Activated CD4-positive, alpha-beta T cell treated with anti-CD3 and anti-CD28 coated beads for 4 hours (primary cell): ENCODE results near the gene MAP6D1.

ENCODE experiments used
- DNase-seq, 2 donors: peaks; one replicate each; pipeline ENCODE4 v3.0.0-alpha.2; 2020

The MAP6D1 gene

GRCh38 chr3:183825456-183826161 is at the start of gene MAP6D1:
MAP6D1 (minus strand) TSS chr3:183825577; CDS start chr3:183825547, 30 bp downstream.
- peak; percentile 36 to 38 for DNase-seq

DNA sequence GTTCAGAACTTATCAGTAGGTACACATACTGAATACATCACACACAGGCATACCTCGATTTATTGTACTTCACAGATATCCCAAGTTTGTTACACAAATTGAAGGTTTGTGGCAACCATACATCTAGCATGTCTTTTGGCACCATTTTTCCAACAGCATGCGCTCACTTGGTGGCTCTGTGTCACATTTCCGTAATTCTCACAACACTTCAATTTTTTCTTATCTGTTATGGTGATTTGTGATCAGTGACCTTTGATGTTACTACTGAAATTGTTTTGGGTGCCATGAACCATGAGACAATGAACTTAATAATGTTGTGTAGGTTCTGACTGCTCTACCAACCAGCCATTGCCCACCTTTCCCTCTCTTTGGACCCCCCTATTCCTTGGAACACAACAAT is 48.5 kb upstream of the MAP6D1 start:
- no peak for DNase-seq

GRCh38 chr3:183871541-183871940 is 46.2 kb upstream of the MAP6D1 start:
- DNase-seq = no peak

- DNase-seq = no peak
Measured at GRCh38 chr3:183870563-183870962, 45.2 kb upstream of the MAP6D1 start.

- no peak for DNase-seq
Measured at GRCh38 chr3:183868796-183869195, 43.4 kb upstream of the MAP6D1 start.

- no peak for DNase-seq
Measured at GRCh38 chr3:183862610-183863009, 37.2 kb upstream of the MAP6D1 start.

DNA sequence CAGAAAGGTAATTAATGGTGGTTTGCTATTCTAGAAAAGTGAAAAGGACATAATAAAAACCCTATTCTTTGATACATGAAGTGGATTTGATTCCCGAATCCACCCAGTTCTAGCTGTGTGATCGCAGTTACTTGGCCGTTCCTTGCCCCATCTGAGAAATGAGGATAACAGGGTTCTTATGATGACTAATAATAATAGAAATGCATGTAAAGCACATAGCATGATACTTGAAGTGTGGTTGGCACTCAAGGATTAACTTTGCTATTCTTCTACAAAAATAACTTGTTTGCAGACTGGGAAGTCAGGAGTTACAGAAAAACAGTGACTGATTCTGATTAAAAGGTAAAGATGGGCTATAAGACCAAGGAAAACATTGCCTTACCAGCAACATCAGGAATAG is 32.5 kb upstream of the MAP6D1 start:
- no peak for DNase-seq

DNA sequence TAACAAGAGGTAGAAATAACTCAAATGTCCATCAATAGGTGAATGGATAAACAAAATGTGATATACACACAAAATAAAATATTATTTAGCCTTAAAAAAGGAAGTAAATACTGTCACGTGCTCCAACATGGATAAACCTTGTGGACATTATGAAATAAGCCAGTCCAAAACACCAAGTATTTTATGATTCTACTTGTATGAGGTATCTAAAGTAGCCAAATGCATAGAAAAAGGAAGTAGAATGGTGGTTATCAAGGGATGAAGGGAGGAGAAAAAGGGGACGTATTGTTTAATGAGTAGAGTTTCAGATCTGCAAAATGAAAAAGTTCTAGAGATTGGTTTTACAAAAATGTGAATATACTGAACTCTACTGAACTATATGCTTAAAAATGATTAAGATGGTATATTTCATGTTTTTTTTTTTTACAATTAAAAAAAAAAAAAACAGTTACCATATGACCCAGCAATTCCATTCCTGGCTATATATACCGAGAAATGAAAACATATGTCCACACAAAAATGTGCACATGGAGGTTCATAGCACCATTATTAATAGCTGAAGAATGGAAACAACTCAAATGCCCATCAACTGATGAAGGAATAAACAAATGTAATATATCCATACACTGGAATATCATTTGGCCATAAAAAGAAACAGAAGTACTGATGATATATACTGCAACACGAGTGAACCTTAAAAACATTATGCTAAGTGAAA is 29.1 kb upstream of the MAP6D1 start:
- no peak for DNase-seq

GRCh38 chr3:183845608-183846288 is 20.4 kb upstream of the MAP6D1 start:
- DNase-seq = no peak

- no peak for DNase-seq
Measured at GRCh38 chr3:183845090-183845489, 19.7 kb upstream of the MAP6D1 start.

- no peak for DNase-seq
Measured at GRCh38 chr3:183844606-183845005, 19.2 kb upstream of the MAP6D1 start.

- no peak for DNase-seq
Measured at GRCh38 chr3:183839751-183840150, 14.4 kb upstream of the MAP6D1 start.

- no peak for DNase-seq
Measured at GRCh38 chr3:183837894-183838293, 12.5 kb upstream of the MAP6D1 start.

GRCh38 chr3:183837390-183837789 is 12.0 kb upstream of the MAP6D1 start:
- DNase-seq = no peak

DNA sequence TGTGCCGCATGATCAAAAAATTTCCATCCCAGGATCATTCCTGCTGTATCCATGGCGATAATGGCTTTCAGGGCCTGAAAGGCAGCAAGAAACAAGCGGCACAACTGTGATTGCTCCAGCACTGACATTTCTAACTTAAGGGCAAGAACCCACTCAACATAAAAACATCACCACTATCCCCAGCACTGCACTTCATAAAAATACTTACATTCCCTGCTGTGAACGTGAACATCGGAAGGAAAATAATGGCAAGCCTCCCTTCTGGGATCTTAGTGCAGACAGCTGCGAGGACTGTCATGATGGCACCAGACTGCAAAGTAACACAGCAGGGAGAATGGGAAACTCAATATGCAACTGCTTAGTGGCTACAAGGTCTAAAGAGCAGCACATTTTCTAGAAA is 8.1 kb upstream of the MAP6D1 start:
- DNase-seq = no peak

DNA sequence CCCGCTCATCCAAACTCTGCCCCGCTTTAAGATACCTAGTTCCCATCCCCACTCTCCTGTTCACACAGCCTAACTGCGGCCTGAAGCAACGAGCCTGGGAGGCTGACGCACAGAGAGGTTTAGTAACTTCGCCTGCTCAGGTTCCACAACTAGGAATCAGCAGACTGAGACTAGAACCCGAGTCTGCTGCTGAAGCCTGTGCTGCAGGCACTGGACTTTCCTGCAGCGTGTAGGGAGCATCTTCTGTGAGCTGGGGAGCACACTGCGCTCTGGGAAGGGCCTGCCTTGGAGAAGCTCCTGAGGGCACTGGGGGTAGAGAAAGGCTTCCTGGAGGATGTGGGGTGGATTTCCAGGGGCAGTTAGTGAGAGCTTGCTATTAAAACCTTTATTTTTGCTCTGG is 4.8 kb upstream of the MAP6D1 start:
- no peak for DNase-seq

- no peak for DNase-seq
Measured at GRCh38 chr3:183829466-183829865, 4.1 kb upstream of the MAP6D1 start.

GRCh38 chr3:183828538-183828870 is 3.1 kb upstream of the MAP6D1 start:
- no peak for DNase-seq

- DNase-seq = no peak
Measured at GRCh38 chr3:183827809-183828537, 2.6 kb upstream of the MAP6D1 start.

DNA sequence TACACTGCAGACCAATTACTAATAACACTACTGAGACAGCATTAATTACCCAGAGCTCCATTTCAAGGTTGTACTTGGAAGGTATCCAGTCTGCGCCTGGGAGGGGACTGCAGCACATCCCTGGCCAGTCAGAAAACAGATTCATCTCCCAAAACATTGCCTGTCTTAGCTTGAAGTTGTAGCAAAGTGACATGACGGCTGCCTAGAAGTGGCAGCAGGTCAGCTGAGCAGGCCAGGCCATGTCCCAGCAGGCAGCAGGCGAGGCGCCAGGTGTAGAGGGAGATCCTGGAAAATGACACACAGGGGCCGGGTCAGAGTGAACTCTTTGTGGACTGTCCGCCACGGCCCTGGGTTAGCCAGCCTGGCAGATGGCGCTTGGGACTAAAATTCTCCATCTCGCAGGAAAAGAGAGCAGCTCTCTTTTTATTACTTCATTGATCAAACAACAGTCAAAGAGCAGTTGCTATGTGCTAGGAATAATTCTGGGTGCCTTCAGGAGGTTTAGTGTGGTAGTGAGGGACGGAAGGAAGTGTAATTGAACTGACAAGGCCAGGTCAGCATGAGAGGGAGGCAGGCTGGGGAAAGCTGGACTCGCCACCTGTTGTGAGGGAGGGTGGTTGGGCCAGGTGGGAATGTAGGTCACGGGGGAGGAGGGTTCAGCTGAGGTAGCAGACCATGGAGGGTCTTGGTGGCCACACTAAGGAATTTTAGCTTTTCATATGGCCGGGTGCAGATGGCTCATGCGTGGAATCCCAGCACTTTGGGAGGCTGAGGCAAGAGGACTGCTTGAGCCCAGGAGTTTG is 1.3 kb upstream of the MAP6D1 start:
- DNase-seq = no peak

- DNase-seq = peak in 1 of 2 donors; percentile 12
Measured at GRCh38 chr3:183824761-183825455, 469 bp downstream of the MAP6D1 start.

DNA sequence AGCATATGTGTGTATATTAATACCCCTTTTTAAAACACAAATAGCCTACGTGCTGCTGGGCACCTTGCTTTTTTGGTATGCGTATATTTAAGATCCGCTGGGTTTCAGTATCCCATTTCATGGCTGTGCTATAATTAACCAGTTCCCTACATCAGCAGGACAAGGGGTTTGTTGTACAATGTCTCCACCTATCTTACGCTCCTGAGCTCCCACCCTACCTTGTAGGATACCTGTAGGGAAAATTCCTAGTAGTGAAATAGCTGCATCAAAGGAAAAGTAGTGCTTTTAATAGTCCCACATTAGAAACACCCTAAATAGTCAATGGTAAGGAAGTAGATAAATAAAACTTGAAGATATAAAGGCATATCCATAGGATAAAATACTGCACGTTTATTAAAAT is 1.4 kb downstream of the MAP6D1 start:
- no peak for DNase-seq
